Colonic mucosa (tissue), 4 donors: ENCODE measurements around the gene BAHD1. TPM values are rescaled to one million over a fixed set of nuclear protein-coding genes. Genes with fewer than 3 reads are reported as not detected.

Experiments used
- DNase-seq: peaks from one replicate; pipeline ENCODE4 v3.0.0-alpha.2; 2020
- H3K27ac ChIP-seq: fragments of 200-600 bp; one replicate; pipeline ENCODE4 v1.8.0; 2021
- H3K27me3 ChIP-seq: fragments of 200-600 bp; one replicate; pipeline ENCODE4 v1.8.0; 2021
- H3K36me3 ChIP-seq: fragments of 200-600 bp; one replicate; pipeline ENCODE4 v1.8.0; 2021
- H3K4me1 ChIP-seq: fragments of 200-600 bp; one replicate; pipeline ENCODE4 v1.8.0; 2021; ENCODE audit warnings: mild to moderate bottlenecking
- H3K4me3 ChIP-seq: fragments of 200-600 bp; one replicate; pipeline ENCODE4 v1.8.0; 2021
- H3K9ac ChIP-seq, 2 donors: one replicate each; pipeline ENCODE4 v1.7.0; 2013; ENCODE audit warnings: control low read depth in 2 of 2, low read depth in 2 of 2, low read length in 2 of 2
- H3K9me3 ChIP-seq: fragments of 200-600 bp; one replicate; pipeline ENCODE4 v1.8.0; 2021
- intact Hi-C: fragments of 100-400 bp; cut with DNase I; formaldehyde crosslinking; loops from one replicate; pipeline ENCODE4 v1.14.1; 2022
- total RNA-seq, 2 donors: library from RNA; stranded (reverse); fragmentation: NEBNext Ultra II Directional in 1 of 2; extraction: Animal tissue kit (Norgen Biotek cat#: 25700) in 1 of 2; gene quantifications; one replicate each; pipeline ENCODE4 v1.2.1, GENCODE V29; 2021
- TF ChIP-seq, protein P1 (sequence below): fragments of 200-600 bp; IDR thresholded peaks from one replicate; pipeline ENCODE4 v1.8.0; 2022; ENCODE audit warnings: antibody characterized with exemption, mild to moderate bottlenecking
- donor health status: healthy.
- donor health status: DM: no; HTN: no; CAD: no.
- donor health status: DM: no; HTN: no; CAD: no.

Gene BAHD1
- total RNA-seq, 2 donors from 2014 or later = 25.3 to 26.3 TPM

DNA sequence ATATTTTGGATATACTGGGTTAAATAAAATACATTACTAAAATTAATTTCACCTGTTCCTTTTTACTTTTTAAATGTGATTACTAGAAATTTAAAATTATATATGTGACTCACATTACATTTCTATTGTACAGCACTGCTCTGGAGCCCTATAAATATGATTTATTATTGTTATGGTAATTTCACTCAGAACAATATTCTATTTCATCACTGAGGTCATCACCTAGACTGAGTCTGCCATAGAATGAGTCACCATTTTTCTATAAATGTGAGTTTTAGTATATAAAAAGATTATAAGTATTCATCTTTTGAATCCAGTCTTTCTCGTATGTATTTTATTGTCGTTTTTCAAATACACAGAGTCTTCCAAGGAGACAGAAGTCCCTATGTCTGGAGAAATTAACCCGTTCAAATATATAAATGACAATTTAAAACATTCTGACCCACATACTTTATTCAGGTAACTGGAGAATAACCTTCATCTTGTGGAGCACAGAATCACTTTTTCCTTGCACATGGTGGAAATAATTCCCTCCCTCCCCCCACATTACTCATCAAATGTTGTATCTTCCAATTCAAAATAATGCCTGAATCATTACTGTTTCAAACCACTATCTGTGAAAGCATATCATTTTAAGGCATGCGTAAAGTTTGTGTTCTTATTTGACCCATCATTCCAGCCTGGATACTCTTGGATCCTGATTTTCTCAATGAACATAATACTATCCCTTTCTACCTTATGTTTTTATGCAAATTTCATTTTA is 60.0 kb downstream of the BAHD1 start:
- Histone ChIP-seq H3K4me1 (no peaks in the 10 kb centered on the region), H3K27me3 (no peaks in the 10 kb centered on the region), H3K4me3 (no peak overlapping the region), H3K9me3 (no peaks in the 10 kb centered on the region), H3K36me3 (no peaks in the 10 kb centered on the region), H3K27ac (no peak overlapping the region), H3K9ac (no peak overlapping the region)
- intact Hi-C loops = no loop called here
- DNase-seq = no peak
- TF ChIP-seq, protein P1, sequence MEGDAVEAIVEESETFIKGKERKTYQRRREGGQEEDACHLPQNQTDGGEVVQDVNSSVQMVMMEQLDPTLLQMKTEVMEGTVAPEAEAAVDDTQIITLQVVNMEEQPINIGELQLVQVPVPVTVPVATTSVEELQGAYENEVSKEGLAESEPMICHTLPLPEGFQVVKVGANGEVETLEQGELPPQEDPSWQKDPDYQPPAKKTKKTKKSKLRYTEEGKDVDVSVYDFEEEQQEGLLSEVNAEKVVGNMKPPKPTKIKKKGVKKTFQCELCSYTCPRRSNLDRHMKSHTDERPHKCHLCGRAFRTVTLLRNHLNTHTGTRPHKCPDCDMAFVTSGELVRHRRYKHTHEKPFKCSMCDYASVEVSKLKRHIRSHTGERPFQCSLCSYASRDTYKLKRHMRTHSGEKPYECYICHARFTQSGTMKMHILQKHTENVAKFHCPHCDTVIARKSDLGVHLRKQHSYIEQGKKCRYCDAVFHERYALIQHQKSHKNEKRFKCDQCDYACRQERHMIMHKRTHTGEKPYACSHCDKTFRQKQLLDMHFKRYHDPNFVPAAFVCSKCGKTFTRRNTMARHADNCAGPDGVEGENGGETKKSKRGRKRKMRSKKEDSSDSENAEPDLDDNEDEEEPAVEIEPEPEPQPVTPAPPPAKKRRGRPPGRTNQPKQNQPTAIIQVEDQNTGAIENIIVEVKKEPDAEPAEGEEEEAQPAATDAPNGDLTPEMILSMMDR = no peak

- Histone ChIP-seq H3K9me3 (no peaks in the 10 kb centered on the region), H3K9ac (no peak overlapping the region), H3K27ac (no peak overlapping the region), H3K36me3 (no peaks in the 10 kb centered on the region), H3K27me3 (no peaks in the 10 kb centered on the region), H3K4me1 (no peaks in the 10 kb centered on the region), H3K4me3 (no peak overlapping the region)
- TF ChIP-seq, protein P1 = no peak
- intact Hi-C loops = no loop called here
- no peak for DNase-seq
Observed at GRCh38 chr15:40501487-40501886, 60.7 kb downstream of the BAHD1 start.

DNA sequence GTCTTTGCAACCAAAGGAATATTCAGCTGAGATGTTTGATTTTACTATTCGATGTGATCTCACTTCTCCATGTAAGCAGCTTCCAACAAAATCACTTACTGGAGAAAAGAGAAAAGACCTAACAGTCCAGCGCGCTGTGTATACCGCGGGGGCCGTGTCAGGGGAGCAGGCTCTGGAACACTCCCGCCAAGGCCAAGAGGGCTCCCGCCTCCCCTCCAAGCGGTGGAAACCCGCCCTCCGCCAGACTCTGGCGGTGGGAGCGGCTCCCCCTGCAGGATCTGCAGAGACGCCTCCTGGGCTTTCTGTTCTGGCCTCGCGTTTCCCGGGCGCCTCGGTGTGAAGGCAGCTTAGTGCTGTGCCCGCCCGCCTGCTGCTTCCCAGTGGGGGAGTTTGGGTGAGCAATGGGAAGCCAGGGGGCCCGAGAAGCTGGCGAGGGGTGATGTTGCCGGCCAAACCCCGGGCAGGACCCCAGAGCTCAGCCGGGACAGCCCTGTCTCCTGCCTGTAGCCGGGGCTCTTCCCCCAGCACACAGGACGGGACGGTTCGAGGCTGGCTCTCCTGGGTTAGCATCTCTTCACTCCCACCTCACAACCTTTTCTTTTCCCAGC is 66.3 kb downstream of the BAHD1 start:
- H3K4me1 ChIP-seq = no peaks in the 10 kb centered on the region
- no peaks in the 10 kb centered on the region for H3K27me3 ChIP-seq
- H3K9me3 ChIP-seq = no peaks in the 10 kb centered on the region
- H3K36me3 ChIP-seq = no peaks in the 10 kb centered on the region
- intact Hi-C loops = no loop called here
- peak overlapping the region; percentile 28 for H3K9ac ChIP-seq
- peak; percentile 73 for DNase-seq
- H3K4me3 ChIP-seq = peak overlapping the region; percentile 25
- TF ChIP-seq, protein P1 = peak; percentile 50
- no peak overlapping the region for H3K27ac ChIP-seq

- Histone ChIP-seq H3K4me3 (no peak overlapping the region), H3K27me3 (no peaks in the 10 kb centered on the region), H3K27ac (no peak overlapping the region), H3K9me3 (no peaks in the 10 kb centered on the region), H3K4me1 (no peaks in the 10 kb centered on the region), H3K9ac (no peak overlapping the region), H3K36me3 (no peaks in the 10 kb centered on the region)
- intact Hi-C loops = no loop called here
- DNase-seq = no peak
- TF ChIP-seq, protein P1 = no peak
Observed at GRCh38 chr15:40508216-40508615, 67.5 kb downstream of the BAHD1 start.

- no peaks in the 10 kb centered on the region for H3K4me1 ChIP-seq
- TF ChIP-seq, protein P1 = no peak
- H3K4me3 ChIP-seq = no peak overlapping the region
- no peaks in the 10 kb centered on the region for H3K9me3 ChIP-seq
- no peaks in the 10 kb centered on the region for H3K27me3 ChIP-seq
- no peak for DNase-seq
- no peaks in the 10 kb centered on the region for H3K36me3 ChIP-seq
- no peak overlapping the region for H3K9ac ChIP-seq
- no peak overlapping the region for H3K27ac ChIP-seq
- intact Hi-C loops = no loop called here
Observed at GRCh38 chr15:40510201-40510600, 69.4 kb downstream of the BAHD1 start.
